Neural cell (in vitro differentiated cells): ENCODE data around the gene TMPRSS3. TPM values are rescaled to one million over a fixed set of nuclear protein-coding genes. Genes with fewer than 3 reads are reported as not detected.

Source experiments
- H2AFZ ChIP-seq: fragments of 200-600, 300-800 bp; sonication (generic), shearing (Covaris generic); 2 replicates; pipeline ENCODE4 v1.6.0; 2014; ENCODE audit warnings: low read depth, mild to moderate bottlenecking, antibody characterized with exemption, low read length, moderate library complexity
- H3F3A ChIP-seq: fragments of 200-600 bp; shearing (Covaris generic); 2 replicates; pipeline ENCODE4 v1.6.1; 2016; ENCODE audit warnings: mild to moderate bottlenecking, moderate library complexity, mixed read lengths, antibody characterized with exemption, low read length; ENCODE audit not compliant: insufficient read depth, poor library complexity, severe bottlenecking
- H3K27ac ChIP-seq: fragments of 200-600, 300-800 bp; sonication (generic), shearing (Covaris generic); 2 replicates; pipeline ENCODE4 v1.5.1; 2014; ENCODE audit warnings: mild to moderate bottlenecking, low read length, moderate library complexity
- H3K27me3 ChIP-seq: fragments of 300-800, 200-600 bp; sonication (generic), shearing (Covaris generic); 2 replicates; pipeline ENCODE4 v1.6.0; 2014; ENCODE audit warnings: mild to moderate bottlenecking, low read depth, low read length, moderate library complexity; ENCODE audit not compliant: insufficient read depth
- H3K36me3 ChIP-seq: fragments of 300-800, 200-600 bp; sonication (generic), shearing (Covaris generic); 2 replicates; pipeline ENCODE4 v1.5.1; 2014; ENCODE audit warnings: mild to moderate bottlenecking, antibody characterized with exemption, low read length, moderate library complexity; ENCODE audit not compliant: insufficient read depth
- H3K4me2 ChIP-seq: fragments of 300-800, 200-600 bp; sonication (generic), shearing (Covaris generic); 2 replicates; pipeline ENCODE4 v1.6.0; 2014; ENCODE audit warnings: mild to moderate bottlenecking, low read length
- H3K4me3 ChIP-seq: fragments of 300-800, 200-600 bp; sonication (generic), shearing (Covaris generic); 2 replicates; pipeline ENCODE4 v1.5.1; 2014; ENCODE audit warnings: mild to moderate bottlenecking, low read length, moderate library complexity
- H3K79me2 ChIP-seq: fragments of 200-600 bp; shearing (Covaris generic); replicated peaks from 2 replicates; pipeline ENCODE4 v1.6.0; 2014; ENCODE audit warnings: mild to moderate bottlenecking, low read length, moderate library complexity; ENCODE audit not compliant: insufficient read depth
- H3K9ac ChIP-seq: fragments of 300-800, 200-600 bp; sonication (generic), shearing (Covaris generic); 2 replicates; pipeline ENCODE4 v1.6.1; 2016; ENCODE audit warnings: mild to moderate bottlenecking, low read length, mixed read lengths
- H3K9me2 ChIP-seq: fragments of 200-600 bp; shearing (Covaris generic); 2 replicates; pipeline ENCODE4 v1.6.1; 2016; ENCODE audit warnings: mild to moderate bottlenecking, low read length, mixed read lengths; ENCODE audit not compliant: insufficient read depth
- H3K9me3 ChIP-seq: fragments of 200-600, 300-800 bp; sonication (generic), shearing (Covaris generic); 2 replicates; pipeline ENCODE4 v1.6.1; 2016; ENCODE audit warnings: mild to moderate bottlenecking, mixed run types, low read length, moderate library complexity, mixed read lengths
- H4K20me1 ChIP-seq: fragments of 200-600 bp; shearing (Covaris generic); 2 replicates; pipeline ENCODE4 v1.6.1; 2016; ENCODE audit warnings: mild to moderate bottlenecking, mixed run types; ENCODE audit not compliant: insufficient read depth
- CTCF ChIP-seq: fragments of 450-650 bp; IDR thresholded peaks from 2 replicates; pipeline ENCODE4 v1.5.1; 2014; ENCODE audit warnings: antibody characterized with exemption, mild to moderate bottlenecking, moderate library complexity; ENCODE audit not compliant: poor library complexity, severe bottlenecking
- EP300 ChIP-seq: fragments of 450-650 bp; conservative IDR thresholded peaks from 2 replicates; pipeline ENCODE4 v1.6.1; 2014; ENCODE audit warnings: antibody characterized with exemption, mild to moderate bottlenecking, moderate library complexity; ENCODE audit not compliant: poor library complexity, severe bottlenecking
- EZH2 ChIP-seq: fragments of 200-600, 300-800 bp; shearing (Covaris generic), sonication (generic); IDR thresholded peaks from 2 replicates; pipeline ENCODE4 v1.6.1; 2014; ENCODE audit warnings: antibody characterized with exemption, low read length, borderline replicate concordance, mild to moderate bottlenecking; ENCODE audit not compliant: insufficient read depth, poor library complexity, severe bottlenecking
- MXI1 ChIP-seq: fragments of 450-650 bp; conservative IDR thresholded peaks from 2 replicates; pipeline ENCODE4 v1.6.1; 2014; ENCODE audit warnings: antibody characterized with exemption, mild to moderate bottlenecking; ENCODE audit not compliant: poor library complexity, severe bottlenecking
- POLR2AphosphoS5 ChIP-seq: IDR thresholded peaks from 2 replicates; pipeline ENCODE4 v1.6.1; 2012
- RAD21 ChIP-seq: fragments of 450-650 bp; conservative IDR thresholded peaks from 2 replicates; pipeline ENCODE4 v1.6.1; 2014; ENCODE audit warnings: antibody characterized with exemption, mild to moderate bottlenecking, moderate library complexity
- REST ChIP-seq: IDR thresholded peaks from 2 replicates; pipeline ENCODE4 v1.6.1; 2012; ENCODE audit warnings: borderline replicate concordance
- SMC3 ChIP-seq: fragments of 450-650 bp; conservative IDR thresholded peaks from 2 replicates; pipeline ENCODE4 v1.6.1; 2014; ENCODE audit warnings: antibody characterized with exemption, mild to moderate bottlenecking, moderate library complexity; ENCODE audit not compliant: poor library complexity
- TAF1 ChIP-seq: IDR thresholded peaks from 2 replicates; pipeline ENCODE4 v1.6.1; 2012; ENCODE audit warnings: low read depth
- polyA plus RNA-seq: library from polyadenylated mRNA; depleted of rRNA; stranded (reverse); fragments of >200 nt; gene quantifications from 2 replicates; pipeline ENCODE4 v1.2.3, GENCODE V29; 2014

The TMPRSS3 gene
- polyA plus RNA-seq, 1 donor from 2014 or later = 0.12 TPM

- Histone ChIP-seq H3K9me3 (no peaks in the 10 kb centered on the region), H4K20me1 (no peaks in the 10 kb centered on the region), H3F3A (no peaks in the 10 kb centered on the region), H3K79me2 (no peaks in the 10 kb centered on the region), H3K9me2 (no peaks in the 10 kb centered on the region), H3K36me3 (no peaks in the 10 kb centered on the region), H3K9ac (no peak within 1 kb of the TSS), H3K27me3 (no peaks in the 10 kb centered on the region), H3K4me3 (no peak within 1 kb of the TSS), H3K4me2 (no peak within 1 kb of the TSS), H2AFZ (no peak within 1 kb of the TSS), H3K27ac (no peak within 1 kb of the TSS)
- TF ChIP-seq REST = no peak
- no peak for TF ChIP-seq MXI1
- no peak for TF ChIP-seq EP300
- TF ChIP-seq TAF1 = no peak
- TF ChIP-seq CTCF = no peak
- TF ChIP-seq RAD21 = no peak
- TF ChIP-seq POLR2AphosphoS5 = no peak
- no peak for TF ChIP-seq EZH2
- no peak for TF ChIP-seq SMC3
These were observed 7.9 kb upstream of the TMPRSS3 start, which contains the start of gene UBASH3A for GRCh38 chr21:42403611-42404231. Gene UBASH3A (plus strand): TSS chr21:42403902. CDS start chr21:42403946, 44 bp downstream.

- Histone ChIP-seq H3K9me3 (no peaks in the 10 kb centered on the region), H3K9me2 (no peaks in the 10 kb centered on the region), H4K20me1 (no peaks in the 10 kb centered on the region), H3K4me2 (no peak overlapping the region), H3K79me2 (no peaks in the 10 kb centered on the region), H3K27ac (no peak overlapping the region), H2AFZ (no peak overlapping the region), H3K9ac (no peak overlapping the region), H3K4me3 (no peak overlapping the region), H3K36me3 (no peaks in the 10 kb centered on the region), H3K27me3 (no peaks in the 10 kb centered on the region), H3F3A (no peaks in the 10 kb centered on the region)
- TF ChIP-seq CTCF (no peak), RAD21 (no peak), POLR2AphosphoS5 (no peak), REST (no peak), EP300 (no peak), EZH2 (no peak), TAF1 (no peak), SMC3 (no peak), MXI1 (no peak)
These were observed 6.0 kb upstream of the TMPRSS3 start for GRCh38 chr21:42401820-42402251.
